WI38 (cell line): Measurements from ENCODE around the gene TIGD2.

Experiments
- H3K4me3 ChIP-seq: 2 replicates; pipeline ENCODE4 v1.5.1; 2011; ENCODE audit warnings: low read depth, mild to moderate bottlenecking, control low read depth, low read length
- CTCF ChIP-seq: IDR thresholded peaks from 2 replicates; pipeline ENCODE4 v1.5.1; 2012; ENCODE audit warnings: low read depth, mild to moderate bottlenecking, control low read depth, low read length

The TIGD2 gene

GRCh38 chr4:89146196-89146595 is 34.9 kb downstream of the TIGD2 start:
- H3K4me3 ChIP-seq, result no peak overlapping the region
- TF ChIP-seq CTCF, result no peak

DNA sequence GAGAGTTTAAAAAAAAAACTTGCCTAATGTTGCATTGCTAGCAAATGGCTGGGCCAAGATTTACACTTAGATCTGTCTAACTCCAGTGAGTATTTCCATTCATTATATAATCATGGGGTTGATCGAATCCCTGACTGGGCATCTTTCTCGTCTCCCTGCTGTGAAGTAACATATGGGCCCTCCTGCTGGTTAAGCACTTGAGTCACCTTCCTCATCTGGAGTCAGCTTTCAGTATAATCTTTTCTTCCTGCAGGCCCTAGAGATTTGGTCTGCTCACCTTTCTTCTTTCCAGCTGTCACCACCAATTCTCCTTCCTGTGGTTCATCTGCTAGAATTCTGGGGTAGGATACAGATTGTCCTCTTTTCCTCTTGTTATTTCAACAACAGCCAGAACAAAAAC is 41.6 kb downstream of the TIGD2 start:
- TF ChIP-seq CTCF, result no peak
- no peak overlapping the region for H3K4me3 ChIP-seq

DNA sequence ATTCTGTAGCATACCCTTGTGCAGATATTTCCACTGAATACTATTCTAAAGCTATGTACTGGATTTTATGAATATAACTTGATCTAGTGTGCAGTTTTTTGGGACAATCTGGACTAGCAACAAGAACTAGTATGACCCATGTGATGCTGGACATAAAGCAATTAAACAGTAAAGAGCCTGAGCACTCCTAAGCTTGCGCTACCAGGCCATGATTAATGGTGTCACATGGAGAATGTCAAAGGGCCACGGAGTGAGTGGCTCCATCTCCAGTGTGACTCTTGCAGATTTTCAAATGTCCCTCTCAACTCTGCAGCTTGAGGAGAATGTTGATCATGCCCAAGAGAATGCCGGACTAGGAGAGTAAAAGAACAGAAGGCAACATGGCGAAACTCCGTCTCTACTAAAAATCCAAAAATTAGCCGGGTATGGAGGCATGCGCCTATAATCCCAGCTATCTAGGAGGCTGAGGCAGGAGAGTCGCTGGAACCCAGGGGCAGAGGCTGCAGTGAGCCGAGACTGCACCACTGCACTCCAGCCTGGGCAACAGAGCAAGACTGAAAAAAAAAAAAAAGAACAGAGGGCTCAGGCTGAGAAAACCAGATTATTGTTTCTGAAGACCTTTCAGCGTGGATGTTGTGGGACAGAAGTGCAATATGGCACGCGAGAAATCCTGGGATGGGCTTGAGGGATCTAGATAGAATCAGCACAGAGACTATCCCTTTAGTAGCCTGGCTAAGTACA is 45.0 kb downstream of the TIGD2 start:
- TF ChIP-seq CTCF, result no peak
- H3K4me3 ChIP-seq, result no peak overlapping the region

DNA sequence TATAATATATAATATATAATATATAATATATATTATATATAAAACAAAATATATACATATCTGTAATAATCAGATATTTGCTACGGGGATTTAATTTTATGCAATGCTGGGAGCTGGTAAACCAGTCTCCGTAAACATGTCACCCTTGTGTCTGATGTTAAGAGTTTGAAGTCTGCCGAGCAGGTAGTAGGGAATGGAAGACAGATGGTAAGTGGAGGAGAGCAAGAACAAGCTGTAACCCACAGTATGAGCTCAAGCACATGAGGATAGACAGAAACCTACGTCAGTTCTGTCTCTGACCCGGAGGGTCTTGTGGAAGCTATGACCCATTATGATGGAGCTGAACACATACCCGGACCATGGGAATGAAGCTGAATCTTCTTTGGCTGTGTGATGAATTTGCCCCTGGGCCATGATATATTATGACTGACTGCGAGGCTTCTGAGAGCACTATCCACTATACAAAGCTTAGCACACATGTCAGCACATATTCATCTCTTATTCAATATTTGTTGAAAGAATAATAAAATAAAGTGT is 46.2 kb downstream of the TIGD2 start:
- H3K4me3 ChIP-seq, result no peak overlapping the region
- no peak for TF ChIP-seq CTCF

- peak; percentile 42; the same call in 1 of the 2 replicates for TF ChIP-seq CTCF
- H3K4me3 ChIP-seq, result no peak overlapping the region
These were observed 47.7 kb downstream of the TIGD2 start for GRCh38 chr4:89158884-89159503.

GRCh38 chr4:89160806-89161205 is 49.5 kb downstream of the TIGD2 start:
- no peak overlapping the region for H3K4me3 ChIP-seq
- TF ChIP-seq CTCF, result no peak

- TF ChIP-seq CTCF, result no peak
- H3K4me3 ChIP-seq, result no peak overlapping the region
These were observed 50.5 kb downstream of the TIGD2 start for GRCh38 chr4:89161841-89162240.
